Activated CD4-positive, alpha-beta memory T cell treated with anti-CD3 and anti-CD28 coated beads for 36 hours (primary cell): ENCODE data around the gene ENTPD8. TPM values are rescaled to one million over a fixed set of nuclear protein-coding genes. Genes with fewer than 3 reads are reported as not detected.

ENCODE experiments used
- CTCF ChIA-PET: fragments of 350-600 bp; sonication (Branson Sonifier 250); formaldehyde crosslinking; loops from one replicate; lab custom pipeline; 2021; ENCODE audit warnings: antibody characterized with exemption, inconsistent platforms; lab: Charles Lee
- POLR2A ChIA-PET: fragments of 350-600 bp; sonication (Branson Sonifier 250); formaldehyde crosslinking; loops from one replicate; lab custom pipeline; 2021; ENCODE audit warnings: antibody characterized with exemption; lab: Charles Lee
- DNase-seq: peaks from one replicate; pipeline ENCODE4 v3.0.0-alpha.2; 2020
- H3K27ac Mint-ChIP-seq: one replicate; pipeline ENCODE4 v1.8.0; 2021; ENCODE audit warnings: mixed read lengths
- H3K27me3 Mint-ChIP-seq: one replicate; pipeline ENCODE4 v1.8.0; 2021; ENCODE audit warnings: mixed read lengths
- H3K36me3 Mint-ChIP-seq: one replicate; pipeline ENCODE4 v1.8.0; 2021; ENCODE audit warnings: mixed read lengths
- H3K4me1 Mint-ChIP-seq: one replicate; pipeline ENCODE4 v1.8.0; 2021; ENCODE audit warnings: low read depth, mixed read lengths
- H3K4me3 Mint-ChIP-seq: one replicate; pipeline ENCODE4 v1.8.0; 2021; ENCODE audit warnings: mild to moderate bottlenecking, mixed read lengths
- H3K9me3 Mint-ChIP-seq: one replicate; pipeline ENCODE4 v1.8.0; 2021; ENCODE audit warnings: mixed read lengths
- intact Hi-C: fragments of 100-400 bp; cut with micrococcal nuclease; formaldehyde crosslinking; loops from one replicate; pipeline ENCODE4 v1.15.1; 2023
- total RNA-seq, 2 experiments: library from RNA; stranded (reverse); gene quantifications; one replicate each; pipeline ENCODE4 v1.2.3, GENCODE V29; 2021

The ENTPD8 gene
- total RNA-seq, 2 experiments from 2014 or later = not detected

DNA sequence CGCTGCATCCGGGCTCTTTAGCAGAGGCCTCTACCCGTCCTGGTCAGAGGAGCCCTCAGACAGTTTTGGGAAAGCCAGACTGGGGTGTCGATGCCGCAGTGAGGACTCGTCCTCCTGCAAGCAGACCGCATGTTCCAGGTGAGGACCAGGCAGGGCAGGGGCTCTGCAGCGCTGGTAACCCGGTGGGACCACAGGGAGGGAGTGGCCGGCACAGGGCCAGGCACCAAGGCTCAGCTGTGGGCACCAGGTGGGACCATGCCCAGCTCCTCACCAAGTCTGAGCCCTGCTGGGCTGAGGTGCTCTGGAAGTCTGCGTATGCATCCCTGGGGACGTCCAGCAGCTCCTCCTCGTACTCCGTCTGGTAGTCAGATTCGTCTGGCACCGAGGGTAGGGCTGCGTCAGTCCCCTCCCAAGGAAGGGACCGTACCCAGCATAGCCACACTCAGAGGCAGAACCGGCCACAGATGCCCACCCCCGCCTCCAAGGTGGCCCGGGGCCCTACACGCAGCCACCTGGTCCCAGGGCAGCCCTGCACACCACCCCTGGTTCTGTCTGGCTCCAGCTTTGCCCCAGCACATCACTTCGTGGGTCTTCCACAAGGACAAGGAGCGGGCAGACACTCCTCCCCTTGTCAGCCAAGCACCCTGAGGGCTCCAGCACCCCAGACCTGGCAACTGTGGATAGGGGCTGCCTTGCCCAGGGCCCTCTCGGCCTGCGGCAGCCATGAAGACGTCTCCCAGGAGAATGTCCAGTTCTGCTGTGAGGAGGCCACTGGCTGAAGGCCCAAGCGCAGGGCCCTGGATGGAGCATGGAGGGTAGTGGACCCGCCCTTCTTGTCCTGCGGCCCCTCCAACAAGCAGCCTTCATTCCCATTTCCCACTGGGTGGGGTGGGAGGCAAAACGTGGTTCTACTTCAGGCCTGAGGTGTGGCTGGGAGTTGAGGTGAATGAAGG lies 19.5 kb upstream of the ENTPD8 start:
- Mint-ChIP-seq H3K4me3 (no peak overlapping the region), H3K9me3 (no peaks in the 10 kb centered on the region), H3K4me1 (peaks cover 17% of the 10 kb centered on the region), H3K27ac (no peak overlapping the region), H3K27me3 (no peaks in the 10 kb centered on the region), H3K36me3 (no peaks in the 10 kb centered on the region)
- CTCF ChIA-PET = no interaction called here
- DNase-seq = no peak
- intact Hi-C loops = no loop called here
- POLR2A ChIA-PET = no interaction called here

DNA sequence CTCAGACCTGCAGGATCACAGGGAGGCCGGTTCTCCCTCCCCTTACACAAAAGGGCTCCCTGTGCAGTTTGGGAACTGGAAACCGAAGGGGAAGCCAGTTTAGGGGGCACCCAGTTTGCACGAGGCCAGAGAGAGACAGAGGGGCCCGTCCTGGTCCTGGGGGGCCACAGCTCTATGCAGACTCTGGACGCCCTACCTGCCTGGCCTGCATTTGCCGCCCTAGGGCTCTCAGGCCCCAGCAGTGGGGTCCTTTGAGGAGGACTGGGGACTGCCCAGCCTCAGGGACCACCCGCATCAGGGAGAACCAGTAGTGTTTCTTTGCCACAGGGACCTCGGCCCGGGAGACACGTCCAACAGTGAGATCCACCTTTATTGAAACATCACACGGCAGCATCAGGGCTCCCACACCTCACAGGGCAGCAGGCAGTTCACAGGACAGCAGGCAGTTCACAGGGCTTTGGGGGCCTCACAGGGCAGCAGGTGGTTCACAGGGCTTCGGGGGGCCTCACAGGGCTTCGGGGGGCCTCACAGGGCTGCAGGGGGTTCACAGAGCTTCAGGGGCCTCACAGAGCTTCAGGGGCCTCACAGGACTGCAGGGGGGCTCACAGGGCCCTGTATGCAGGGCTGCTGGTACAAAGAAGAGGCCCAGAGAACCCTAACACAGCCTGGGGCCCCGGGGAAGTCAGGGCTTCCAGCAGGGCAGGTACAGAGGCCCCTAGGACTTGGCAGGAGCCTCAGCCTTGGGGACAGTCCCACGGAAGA lies 18.6 kb upstream of the ENTPD8 start:
- intact Hi-C loops = loop anchor here (2.0 kb wide), 1 partner anchor 37 kb away; the partner anchor contains the start of genes EXD3 and NOXA1
- POLR2A ChIA-PET = no interaction called here

DNA sequence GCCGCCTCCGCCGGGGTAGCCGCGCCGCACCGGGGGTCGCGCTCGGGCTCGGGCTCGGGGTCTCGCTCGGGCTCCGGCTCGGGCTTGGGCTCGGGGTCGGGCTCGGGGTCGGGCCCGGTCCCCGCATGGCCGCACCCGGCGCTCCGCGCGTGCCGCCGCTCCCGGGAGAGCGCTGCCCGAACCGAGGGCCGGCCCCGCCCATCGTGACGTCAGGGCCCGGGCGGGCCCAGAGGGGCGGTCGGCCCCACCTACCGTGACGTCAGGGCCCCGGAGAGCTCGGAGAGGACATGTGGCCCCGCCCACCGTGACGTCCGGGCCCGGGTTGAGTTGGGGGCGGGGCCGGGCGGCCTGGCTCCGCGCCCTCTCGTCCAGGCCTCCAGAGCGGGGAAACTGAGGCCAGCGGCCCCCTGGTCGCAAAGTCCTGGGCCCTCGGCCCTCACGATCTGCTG lies 18.0 kb upstream of the ENTPD8 start, which contains the start of gene NSMF:
NSMF (minus strand) TSS at position 183 of the 449 bp plus-strand sequence. CDS start 232 bp downstream, outside the sequence.
- CTCF ChIA-PET = interaction anchor here (1.0 kb wide), 3 partner anchors 14 to 157 kb away, joined by 3 to 4 read pairs (median 3); partner anchors contain the start of genes EXD3, NOXA1 and NRARP
- peaks cover 23% of the 10 kb centered on the region for H3K4me1 Mint-ChIP-seq
- intact Hi-C loops = loop anchor here (2.0 kb wide), 1 partner anchor 36 kb away; the partner anchor contains the start of genes EXD3 and NOXA1
- H3K27ac Mint-ChIP-seq = peak within 1 kb of the TSS; percentile 38
- peak within 1 kb of the TSS; percentile 39 for H3K4me3 Mint-ChIP-seq
- peaks cover 1% of the 10 kb centered on the region for H3K36me3 Mint-ChIP-seq
- peak; percentile 95 for DNase-seq
- H3K9me3 Mint-ChIP-seq = no peaks in the 10 kb centered on the region
- POLR2A ChIA-PET = no interaction called here
- no peaks in the 10 kb centered on the region for H3K27me3 Mint-ChIP-seq

More for the DNA sequence above, 18.6 kb upstream of the ENTPD8 start:
- CTCF ChIA-PET = interaction anchor here (1.0 kb wide), 3 partner anchors 14 to 158 kb away, joined by 3 to 4 read pairs (median 3); partner anchors contain the start of genes EXD3, NOXA1 and NRARP
- H3K27me3 Mint-ChIP-seq = no peaks in the 10 kb centered on the region
- H3K4me3 Mint-ChIP-seq = peak overlapping the region; percentile 39
- peaks cover 1% of the 10 kb centered on the region for H3K36me3 Mint-ChIP-seq
- DNase-seq = no peak
- no peaks in the 10 kb centered on the region for H3K9me3 Mint-ChIP-seq
- H3K4me1 Mint-ChIP-seq = peaks cover 18% of the 10 kb centered on the region
- peak overlapping the region; percentile 38 for H3K27ac Mint-ChIP-seq

DNA sequence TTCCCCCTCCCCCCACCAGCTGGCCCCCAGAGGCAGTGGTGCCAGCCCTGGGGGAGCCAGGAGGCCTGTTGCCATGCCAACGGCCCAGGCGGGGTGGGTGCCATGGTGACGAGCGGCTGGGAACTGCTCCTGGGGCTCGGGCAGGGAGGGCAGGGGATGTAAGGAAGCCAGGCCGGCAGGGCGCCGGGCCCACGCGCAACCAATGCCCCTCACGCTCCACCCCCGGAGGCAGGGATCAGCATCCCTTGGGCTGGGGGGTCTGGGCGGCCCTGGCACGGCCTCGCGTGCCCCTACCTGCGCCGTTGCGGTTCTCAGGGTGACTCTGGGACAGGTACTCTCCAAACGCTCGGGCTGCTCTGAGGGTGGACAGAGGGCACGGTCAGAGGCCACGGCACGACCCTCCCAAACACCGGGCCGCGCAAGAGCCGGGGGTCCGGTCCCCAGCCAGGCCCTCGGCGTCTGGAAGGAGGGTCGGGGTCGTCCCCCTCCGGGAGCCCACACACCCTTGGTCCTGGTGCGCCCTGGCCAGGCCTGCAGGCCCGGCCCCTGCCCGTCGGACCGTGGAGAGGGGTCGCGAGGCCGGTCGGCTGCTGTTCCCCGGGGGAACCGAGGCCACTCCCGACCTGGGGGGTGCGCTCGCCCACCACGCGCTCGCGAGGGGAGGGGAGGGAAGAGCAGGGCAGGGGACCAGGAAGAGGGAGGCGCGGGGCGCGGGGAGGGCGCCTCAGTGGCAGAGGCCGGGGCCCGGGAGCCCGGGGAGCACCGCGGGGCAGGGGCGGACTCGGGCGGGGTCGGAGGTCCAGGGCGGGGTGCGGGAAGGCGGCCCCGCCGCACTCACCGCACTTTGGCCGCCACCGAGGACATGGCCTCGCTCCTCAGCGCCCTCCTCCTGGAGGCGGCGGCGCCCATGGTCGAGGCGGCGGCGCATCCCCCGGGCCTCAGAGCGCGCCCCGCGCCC lies 17.3 kb upstream of the ENTPD8 start:
- H3K4me3 Mint-ChIP-seq = peak overlapping the region; percentile 20
- CTCF ChIA-PET = interaction anchor here (1.0 kb wide), 3 partner anchors 13 to 156 kb away, joined by 3 to 4 read pairs (median 3); partner anchors contain the start of genes EXD3, NOXA1 and NRARP
- intact Hi-C loops = loop anchor here (2.0 kb wide), 1 partner anchor 36 kb away; the partner anchor contains the start of genes EXD3 and NOXA1
- H3K9me3 Mint-ChIP-seq = no peaks in the 10 kb centered on the region
- H3K27me3 Mint-ChIP-seq = no peaks in the 10 kb centered on the region
- H3K36me3 Mint-ChIP-seq = peaks cover 3% of the 10 kb centered on the region
- no peak for DNase-seq
- H3K27ac Mint-ChIP-seq = no peak overlapping the region
- POLR2A ChIA-PET = no interaction called here
- peaks cover 27% of the 10 kb centered on the region for H3K4me1 Mint-ChIP-seq

DNA sequence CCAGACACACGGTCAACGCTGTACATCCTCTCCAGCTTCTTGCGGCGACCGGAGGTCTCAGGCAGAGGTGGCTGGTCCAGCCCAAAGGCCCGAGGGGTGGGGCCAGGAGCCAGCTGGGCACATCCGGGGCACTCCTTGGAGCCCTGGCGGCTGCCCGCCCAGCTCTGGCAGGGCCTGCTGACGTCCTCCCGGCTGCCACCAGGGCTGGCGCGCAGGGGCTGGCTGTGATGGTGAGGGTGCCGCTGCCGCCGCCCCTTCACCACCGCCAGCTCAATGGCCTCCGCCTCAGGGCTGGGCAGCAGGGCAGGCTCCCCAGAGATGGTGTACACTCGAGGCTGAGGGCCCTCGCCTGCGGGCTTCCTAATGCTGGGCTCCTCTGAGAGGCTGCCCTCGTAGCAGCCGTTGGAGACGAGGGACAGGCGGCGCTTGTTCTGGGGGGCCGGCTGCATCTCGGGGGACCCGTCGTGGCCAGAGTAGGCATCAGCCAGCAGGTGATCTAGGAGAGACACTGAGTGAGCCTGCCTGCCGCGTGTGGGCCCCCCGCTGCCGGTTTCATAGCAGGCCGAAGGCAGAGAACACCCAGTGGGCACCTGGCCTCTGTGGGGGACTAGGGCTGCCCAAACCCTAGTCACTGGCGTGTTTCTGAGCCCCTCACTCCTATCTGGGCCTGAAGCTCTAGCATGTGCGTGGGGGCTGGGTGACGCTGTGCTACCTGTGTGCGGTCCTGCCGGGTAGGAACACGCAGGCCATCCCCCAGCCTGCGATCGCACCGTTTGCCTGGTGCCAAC lies 16.4 kb upstream of the ENTPD8 start:
- Mint-ChIP-seq H3K9me3 (no peaks in the 10 kb centered on the region), H3K4me1 (peaks cover 27% of the 10 kb centered on the region), H3K27ac (no peak overlapping the region), H3K4me3 (peak overlapping the region; percentile 12), H3K27me3 (no peaks in the 10 kb centered on the region), H3K36me3 (peaks cover 3% of the 10 kb centered on the region)
- ChIA-PET CTCF (interaction anchor here (0.6 kb wide), 1 partner anchor 35 kb away, joined by 3 read pairs; the partner anchor contains the start of genes EXD3 and NOXA1), POLR2A (no interaction called here)
- DNase-seq = no peak
- intact Hi-C loops = loop anchor here (2.0 kb wide), 1 partner anchor 35 kb away; the partner anchor contains the start of genes EXD3 and NOXA1

DNA sequence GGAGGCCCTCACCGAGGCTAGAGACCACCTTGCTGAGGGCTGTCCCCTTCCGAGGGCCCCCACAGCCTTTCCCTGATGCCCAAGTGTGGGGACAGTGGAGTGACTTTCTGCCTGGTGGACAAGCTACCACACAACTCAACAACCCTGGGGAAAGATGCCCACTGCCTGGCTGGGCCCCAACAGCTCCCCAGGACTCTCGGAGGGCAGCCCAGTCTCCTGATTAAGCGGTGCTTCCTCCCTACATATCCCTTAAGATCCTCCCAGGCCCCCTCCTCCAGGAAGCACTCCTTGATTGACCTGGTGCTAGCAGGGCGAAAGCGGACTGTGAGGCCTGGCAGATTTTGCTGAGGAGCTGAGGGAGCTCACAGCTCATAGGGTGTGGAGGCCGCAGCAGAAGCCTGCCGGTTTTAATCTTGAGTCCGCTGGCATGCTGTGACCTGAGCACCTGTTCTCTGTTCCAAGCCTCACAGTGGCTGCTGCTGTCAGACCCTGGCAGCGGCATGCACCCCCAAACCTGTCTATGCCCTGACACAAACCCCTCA lies 15.8 kb upstream of the ENTPD8 start:
- H3K27me3 Mint-ChIP-seq = no peaks in the 10 kb centered on the region
- POLR2A ChIA-PET = no interaction called here
- intact Hi-C loops = no loop called here
- H3K4me1 Mint-ChIP-seq = peaks cover 29% of the 10 kb centered on the region
- H3K4me3 Mint-ChIP-seq = no peak overlapping the region
- CTCF ChIA-PET = interaction anchor here (1.7 kb wide), 1 partner anchor 34 kb away, joined by 5 read pairs; the partner anchor contains the start of genes EXD3 and NOXA1
- no peak overlapping the region for H3K27ac Mint-ChIP-seq
- no peak for DNase-seq
- H3K36me3 Mint-ChIP-seq = peaks cover 5% of the 10 kb centered on the region
- H3K9me3 Mint-ChIP-seq = no peaks in the 10 kb centered on the region

DNA sequence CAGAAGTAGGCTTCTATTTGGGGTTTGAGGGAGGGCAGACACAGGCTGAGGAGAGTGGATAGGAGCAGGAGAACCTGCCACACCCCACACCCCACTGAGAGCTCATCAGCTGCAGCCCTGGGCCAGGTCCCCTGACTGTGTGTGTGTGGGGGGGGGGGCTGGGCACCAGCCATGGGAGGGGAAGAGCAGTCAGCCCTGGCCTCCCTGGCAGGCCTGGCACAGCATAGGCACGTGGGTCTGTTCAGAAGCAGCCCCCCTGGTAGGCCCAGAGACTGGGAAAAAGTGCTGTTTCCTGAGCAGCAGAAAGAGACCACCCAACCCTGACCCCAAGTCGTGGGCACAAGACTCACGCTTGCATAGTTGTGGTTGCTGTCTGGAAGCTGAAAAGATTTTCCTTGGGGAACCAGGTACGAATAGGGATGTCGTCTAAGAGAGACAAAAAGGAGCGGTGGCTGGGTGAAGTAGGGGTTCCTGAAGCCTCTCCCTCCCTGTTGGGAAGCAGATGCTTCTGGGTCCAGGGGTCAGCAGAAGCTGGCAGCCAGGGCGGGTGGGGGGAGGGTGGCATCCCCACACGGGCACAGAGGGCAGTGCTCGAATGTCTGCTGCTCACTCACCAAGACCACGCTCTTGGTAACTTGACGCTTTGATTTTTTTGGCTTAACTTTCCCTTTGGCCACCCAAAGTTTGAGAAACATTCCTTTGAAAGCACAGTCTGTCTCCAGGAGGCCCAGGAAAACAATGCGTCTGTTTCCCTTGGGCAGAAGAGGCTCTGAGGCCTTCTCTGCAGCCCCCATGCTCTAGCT lies 15.1 kb upstream of the ENTPD8 start:
- CTCF ChIA-PET = interaction anchor here (1.7 kb wide), 1 partner anchor 33 kb away, joined by 5 read pairs; the partner anchor contains the start of genes EXD3 and NOXA1
- Mint-ChIP-seq H3K4me1 (peaks cover 28% of the 10 kb centered on the region), H3K36me3 (peaks cover 5% of the 10 kb centered on the region), H3K27ac (no peak overlapping the region), H3K9me3 (no peaks in the 10 kb centered on the region), H3K27me3 (no peaks in the 10 kb centered on the region), H3K4me3 (no peak overlapping the region)
- POLR2A ChIA-PET = no interaction called here
- no peak for DNase-seq
- intact Hi-C loops = no loop called here

DNA sequence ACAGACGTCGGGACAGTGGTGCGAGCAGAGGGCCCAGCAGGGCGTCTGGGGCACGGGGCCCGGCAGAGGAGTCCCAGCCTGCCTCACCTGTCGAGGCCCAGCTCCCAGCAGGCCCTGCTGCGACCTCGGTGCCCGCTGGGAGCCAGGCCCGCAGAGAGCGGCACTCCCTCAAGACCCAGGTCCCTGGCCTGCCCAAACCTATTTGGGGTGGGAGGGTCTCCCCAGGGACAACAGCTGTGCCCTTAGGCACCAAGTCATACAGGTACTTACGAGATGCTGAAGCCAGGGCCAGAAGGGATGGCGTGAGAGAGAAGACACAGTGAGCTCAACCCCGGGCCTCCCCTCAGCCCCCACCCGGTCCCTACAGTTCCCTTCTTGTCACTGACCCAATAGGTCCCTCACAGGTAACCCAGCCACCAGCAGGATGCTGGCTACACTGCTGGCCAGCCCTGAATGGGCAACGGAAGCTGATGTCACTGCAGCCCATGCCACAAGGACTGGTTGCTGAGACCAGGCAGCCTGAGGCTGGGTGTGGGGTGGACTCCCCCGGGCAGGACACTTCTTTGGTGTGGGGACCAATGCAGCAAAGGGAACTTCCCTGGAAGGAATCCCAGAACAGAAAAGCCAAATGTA lies 14.3 kb upstream of the ENTPD8 start:
- H3K27me3 Mint-ChIP-seq = no peaks in the 10 kb centered on the region
- DNase-seq = no peak
- POLR2A ChIA-PET = no interaction called here
- CTCF ChIA-PET = interaction anchor here (1.7 kb wide), 1 partner anchor 32 kb away, joined by 5 read pairs; the partner anchor contains the start of genes EXD3 and NOXA1
- no peak overlapping the region for H3K27ac Mint-ChIP-seq
- H3K4me3 Mint-ChIP-seq = no peak overlapping the region
- peaks cover 5% of the 10 kb centered on the region for H3K36me3 Mint-ChIP-seq
- peaks cover 20% of the 10 kb centered on the region for H3K4me1 Mint-ChIP-seq
- intact Hi-C loops = no loop called here
- H3K9me3 Mint-ChIP-seq = no peaks in the 10 kb centered on the region
